ENCODE data around the gene MME. TPM values are rescaled to one million over a fixed set of nuclear protein-coding genes. Genes with fewer than 3 reads are reported as not detected.

The MME gene
- total and polyA plus RNA-seq, 2 donors (not counting 1 experiment from before 2014, with no cell fraction given) = 137 to 451 TPM

- DNase-seq (ENCODE audit: low read depth in 2 of 2) = no peak
- no peak overlapping the region for H2AFZ ChIP-seq (ENCODE audit: low read length)
- TF ChIP-seq CTCF (conservative IDR thresholded peaks at IDR 0.05 in 1 of 2, IDR thresholded peaks at IDR 0.05 in 1 of 2; ENCODE audit: low read depth in 1 of 2, low read length in 2 of 2) = no peak
- no peak for TF ChIP-seq EZH2 (IDR thresholded peaks at IDR 0.05; ENCODE audit: low read length, missing control alignments)
These were observed 147.0 kb downstream of the MME start for GRCh38 chr3:155227141-155227540.

DNA sequence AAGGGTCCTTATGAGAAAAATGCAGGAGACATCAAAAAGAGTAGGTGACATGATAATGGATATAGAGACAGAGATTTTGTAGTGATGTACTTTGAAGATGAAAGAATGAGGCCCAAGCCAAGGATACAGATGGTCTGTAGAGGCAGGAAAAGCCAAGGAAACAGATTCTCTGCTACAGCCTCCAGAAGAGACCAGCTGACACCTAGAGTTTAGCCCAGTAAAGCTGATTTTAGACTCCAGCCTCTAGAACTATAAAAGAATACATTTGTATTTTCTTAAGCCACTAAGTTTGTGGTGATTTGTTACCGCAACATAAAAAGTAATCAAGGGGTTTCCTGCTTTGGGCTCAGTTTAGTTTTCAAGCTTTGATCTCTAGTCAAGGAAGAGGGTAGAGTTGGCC, 148.6 kb downstream of the MME start:
- H2AFZ ChIP-seq (ENCODE audit: low read length) = no peak overlapping the region
- H3K9ac ChIP-seq (ENCODE audit: insufficient read depth, low read length) = no peak overlapping the region
- H3K79me2 ChIP-seq (ENCODE audit: control insufficient read depth, insufficient read depth, low read length) = no peaks in the 10 kb centered on the region
- no peak for TF ChIP-seq CTCF (conservative IDR thresholded peaks at IDR 0.05 in 1 of 2, IDR thresholded peaks at IDR 0.05 in 1 of 2; ENCODE audit: low read depth in 1 of 2, low read length in 2 of 2)
- TF ChIP-seq EZH2 (IDR thresholded peaks at IDR 0.05; ENCODE audit: low read length, missing control alignments) = no peak
- DNase-seq (ENCODE audit: low read depth in 2 of 2) = no peak
- peaks cover 6% of the 10 kb centered on the region for H3K4me1 ChIP-seq (ENCODE audit: control insufficient read depth, extremely low read depth, insufficient read depth, low read length)
- H3K4me2 ChIP-seq (ENCODE audit: extremely low read depth, insufficient read depth, low read length) = no peak overlapping the region
- no peak overlapping the region for H3K27ac ChIP-seq (ENCODE audit: insufficient read depth, low read length)
- no peaks in the 10 kb centered on the region for H4K20me1 ChIP-seq (ENCODE audit: control insufficient read depth, extremely low read depth, insufficient read depth, low read length)
- no peaks in the 10 kb centered on the region for H3K27me3 ChIP-seq (ENCODE audit: control insufficient read depth, insufficient read depth, low read length)
- no peaks in the 10 kb centered on the region for H3K36me3 ChIP-seq (ENCODE audit: control insufficient read depth, insufficient read depth, low read length)
- H3K4me3 ChIP-seq (replicated peaks in 1 of 4; ENCODE audit: control extremely low read depth in 1 of 4, insufficient read depth in 1 of 4, low read depth in 3 of 4, low read length in 4 of 4) = no peak overlapping the region
- no peaks in the 10 kb centered on the region for H3K9me3 ChIP-seq (ENCODE audit: control insufficient read depth, insufficient read depth, low read depth, low read length)

More at GRCh38 chr3:155227141-155227540, 147.0 kb downstream of the MME start:
- Histone ChIP-seq H3K27ac (ENCODE audit: insufficient read depth, low read length) (no peak overlapping the region), H3K4me1 (ENCODE audit: control insufficient read depth, extremely low read depth, insufficient read depth, low read length) (no peaks in the 10 kb centered on the region), H3K79me2 (ENCODE audit: control insufficient read depth, insufficient read depth, low read length) (no peaks in the 10 kb centered on the region), H3K4me2 (ENCODE audit: extremely low read depth, insufficient read depth, low read length) (no peak overlapping the region), H3K36me3 (ENCODE audit: control insufficient read depth, insufficient read depth, low read length) (no peaks in the 10 kb centered on the region), H3K9me3 (ENCODE audit: control insufficient read depth, insufficient read depth, low read depth, low read length) (no peaks in the 10 kb centered on the region), H3K9ac (ENCODE audit: insufficient read depth, low read length) (no peak overlapping the region), H4K20me1 (ENCODE audit: control insufficient read depth, extremely low read depth, insufficient read depth, low read length) (no peaks in the 10 kb centered on the region), H3K27me3 (ENCODE audit: control insufficient read depth, insufficient read depth, low read length) (no peaks in the 10 kb centered on the region), H3K4me3 (replicated peaks in 1 of 4; ENCODE audit: control extremely low read depth in 1 of 4, insufficient read depth in 1 of 4, low read depth in 3 of 4, low read length in 4 of 4) (no peak overlapping the region)

- no peak overlapping the region for H3K27ac ChIP-seq (ENCODE audit: insufficient read depth, low read length)
These were observed 149.0 kb downstream of the MME start for GRCh38 chr3:155229086-155229485.

More at GRCh38 chr3:155229086-155229485, 149.0 kb downstream of the MME start:
- Histone ChIP-seq H3K36me3 (ENCODE audit: control insufficient read depth, insufficient read depth, low read length) (no peaks in the 10 kb centered on the region), H3K4me1 (ENCODE audit: control insufficient read depth, extremely low read depth, insufficient read depth, low read length) (peaks cover 6% of the 10 kb centered on the region), H3K79me2 (ENCODE audit: control insufficient read depth, insufficient read depth, low read length) (no peaks in the 10 kb centered on the region), H2AFZ (ENCODE audit: low read length) (no peak overlapping the region), H3K9me3 (ENCODE audit: control insufficient read depth, insufficient read depth, low read depth, low read length) (no peaks in the 10 kb centered on the region), H3K27me3 (ENCODE audit: control insufficient read depth, insufficient read depth, low read length) (no peaks in the 10 kb centered on the region), H3K4me2 (ENCODE audit: extremely low read depth, insufficient read depth, low read length) (no peak overlapping the region), H3K9ac (ENCODE audit: insufficient read depth, low read length) (no peak overlapping the region), H3K4me3 (replicated peaks in 1 of 4; ENCODE audit: control extremely low read depth in 1 of 4, insufficient read depth in 1 of 4, low read depth in 3 of 4, low read length in 4 of 4) (no peak overlapping the region), H4K20me1 (ENCODE audit: control insufficient read depth, extremely low read depth, insufficient read depth, low read length) (no peaks in the 10 kb centered on the region)
- TF ChIP-seq CTCF (conservative IDR thresholded peaks at IDR 0.05 in 1 of 2, IDR thresholded peaks at IDR 0.05 in 1 of 2; ENCODE audit: low read depth in 1 of 2, low read length in 2 of 2) (no peak), EZH2 (IDR thresholded peaks at IDR 0.05; ENCODE audit: low read length, missing control alignments) (no peak)
- DNase-seq (ENCODE audit: low read depth in 2 of 2) = no peak

All from fibroblast of lung (primary cell).